GM13977 (cell line): Measurements from ENCODE around the gene NAA20.

Source experiments
- DNase-seq: peaks from one replicate; pipeline ENCODE4 v3.0.0; 2012; ENCODE audit warnings: low spot score
- in situ Hi-C: fragments of 300-500 bp; cut with MboI; formaldehyde crosslinking; loops from one replicate; pipeline ENCODE4 v1.12.0; 2022; ENCODE audit warnings: low sequenced_read_pairs, low pct_unique_long_range_greater_than_20kb, mixed read lengths, inconsistent platforms; ENCODE audit not compliant: unreplicated experiment
- TF ChIP-seq, protein P1 (sequence below): IDR thresholded peaks from 2 replicates; pipeline ENCODE4 v1.5.1; 2012; ENCODE audit warnings: mild to moderate bottlenecking, control low read depth; ENCODE audit not compliant: insufficient read depth; ENCODE audit errors: extremely low read depth, missing control alignments

Gene NAA20

DNA sequence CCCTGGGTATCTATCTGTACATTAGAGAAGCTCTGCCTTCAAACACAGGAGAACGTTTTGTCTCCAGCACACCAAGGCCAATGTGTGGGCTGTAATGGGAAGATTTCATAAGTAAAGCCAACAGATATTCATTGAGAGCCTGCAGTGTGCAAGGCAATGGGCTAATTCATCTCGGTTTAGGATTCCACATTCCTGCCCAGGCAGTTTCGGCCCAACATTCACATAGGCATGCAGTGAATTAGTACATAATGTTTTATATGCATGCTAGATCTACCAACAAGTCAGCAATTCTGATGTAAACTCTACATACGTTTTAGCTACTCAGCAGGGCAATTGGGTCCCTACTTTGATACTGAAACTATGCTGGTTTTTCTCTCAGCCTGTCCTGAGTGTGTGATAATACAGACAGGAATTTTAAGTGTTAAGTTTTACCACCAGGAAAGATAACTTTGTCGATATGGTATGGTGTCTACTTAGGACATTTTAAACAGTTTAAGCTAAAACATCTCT is 46.9 kb upstream of the NAA20 start:
- in situ Hi-C loops, result no loop called here
- no peak for DNase-seq
- TF ChIP-seq, protein P1, sequence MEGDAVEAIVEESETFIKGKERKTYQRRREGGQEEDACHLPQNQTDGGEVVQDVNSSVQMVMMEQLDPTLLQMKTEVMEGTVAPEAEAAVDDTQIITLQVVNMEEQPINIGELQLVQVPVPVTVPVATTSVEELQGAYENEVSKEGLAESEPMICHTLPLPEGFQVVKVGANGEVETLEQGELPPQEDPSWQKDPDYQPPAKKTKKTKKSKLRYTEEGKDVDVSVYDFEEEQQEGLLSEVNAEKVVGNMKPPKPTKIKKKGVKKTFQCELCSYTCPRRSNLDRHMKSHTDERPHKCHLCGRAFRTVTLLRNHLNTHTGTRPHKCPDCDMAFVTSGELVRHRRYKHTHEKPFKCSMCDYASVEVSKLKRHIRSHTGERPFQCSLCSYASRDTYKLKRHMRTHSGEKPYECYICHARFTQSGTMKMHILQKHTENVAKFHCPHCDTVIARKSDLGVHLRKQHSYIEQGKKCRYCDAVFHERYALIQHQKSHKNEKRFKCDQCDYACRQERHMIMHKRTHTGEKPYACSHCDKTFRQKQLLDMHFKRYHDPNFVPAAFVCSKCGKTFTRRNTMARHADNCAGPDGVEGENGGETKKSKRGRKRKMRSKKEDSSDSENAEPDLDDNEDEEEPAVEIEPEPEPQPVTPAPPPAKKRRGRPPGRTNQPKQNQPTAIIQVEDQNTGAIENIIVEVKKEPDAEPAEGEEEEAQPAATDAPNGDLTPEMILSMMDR, result no peak

DNA sequence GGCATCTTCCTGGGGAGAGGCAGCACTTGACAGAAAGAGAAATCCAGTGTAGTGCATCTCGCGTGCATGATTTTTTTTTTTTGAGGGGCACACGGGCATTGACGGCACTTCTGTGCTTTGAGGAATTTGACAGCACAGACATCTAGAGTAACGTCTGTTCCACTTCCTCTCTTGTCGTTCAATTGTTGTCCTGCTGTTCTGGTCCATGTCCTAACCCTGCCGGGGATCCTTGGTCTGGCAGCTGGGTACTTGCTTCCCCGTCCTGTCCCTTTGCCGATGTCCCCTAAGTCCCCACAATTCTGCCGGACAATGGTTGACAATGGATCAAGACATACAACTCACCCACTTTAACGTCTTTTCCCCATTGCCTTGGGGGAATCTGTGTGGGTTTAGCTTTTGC is 46.0 kb upstream of the NAA20 start:
- TF ChIP-seq, protein P1, result no peak
- no peak for DNase-seq
- in situ Hi-C loops, result no loop called here

DNA sequence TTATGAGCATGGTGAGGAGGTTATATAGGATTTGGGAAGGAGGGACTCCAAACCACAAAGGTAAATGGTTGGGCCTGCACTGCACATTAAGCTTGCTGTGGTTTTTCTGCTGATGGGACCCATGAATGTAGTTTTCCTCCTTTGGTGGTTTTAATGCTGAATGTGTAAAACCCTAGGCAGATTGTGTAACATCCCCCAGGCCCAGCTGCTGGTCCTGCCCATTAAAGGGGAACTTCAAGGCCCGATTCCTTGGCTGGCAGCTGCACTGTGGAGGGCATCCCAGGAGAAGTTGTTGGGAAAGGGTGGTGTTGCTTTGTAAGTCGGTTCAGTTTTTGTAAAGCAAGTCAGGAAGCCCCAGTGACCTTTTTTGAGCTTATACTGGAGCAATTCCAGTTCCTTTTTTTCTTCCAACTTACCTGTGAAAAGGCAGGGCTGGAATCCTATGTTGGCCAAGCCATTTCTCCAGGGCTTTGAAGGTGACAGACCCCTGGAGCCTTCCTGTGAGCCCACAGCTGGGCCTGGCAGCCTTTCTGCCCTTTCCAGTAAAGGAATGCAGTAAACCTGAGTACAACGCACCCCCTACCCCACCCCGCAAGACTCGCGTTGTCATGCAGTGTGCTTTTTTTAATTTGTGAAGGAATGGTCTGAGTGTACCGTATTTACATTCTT is 43.1 kb upstream of the NAA20 start:
- in situ Hi-C loops, result no loop called here
- TF ChIP-seq, protein P1, result no peak
- DNase-seq, result no peak

DNA sequence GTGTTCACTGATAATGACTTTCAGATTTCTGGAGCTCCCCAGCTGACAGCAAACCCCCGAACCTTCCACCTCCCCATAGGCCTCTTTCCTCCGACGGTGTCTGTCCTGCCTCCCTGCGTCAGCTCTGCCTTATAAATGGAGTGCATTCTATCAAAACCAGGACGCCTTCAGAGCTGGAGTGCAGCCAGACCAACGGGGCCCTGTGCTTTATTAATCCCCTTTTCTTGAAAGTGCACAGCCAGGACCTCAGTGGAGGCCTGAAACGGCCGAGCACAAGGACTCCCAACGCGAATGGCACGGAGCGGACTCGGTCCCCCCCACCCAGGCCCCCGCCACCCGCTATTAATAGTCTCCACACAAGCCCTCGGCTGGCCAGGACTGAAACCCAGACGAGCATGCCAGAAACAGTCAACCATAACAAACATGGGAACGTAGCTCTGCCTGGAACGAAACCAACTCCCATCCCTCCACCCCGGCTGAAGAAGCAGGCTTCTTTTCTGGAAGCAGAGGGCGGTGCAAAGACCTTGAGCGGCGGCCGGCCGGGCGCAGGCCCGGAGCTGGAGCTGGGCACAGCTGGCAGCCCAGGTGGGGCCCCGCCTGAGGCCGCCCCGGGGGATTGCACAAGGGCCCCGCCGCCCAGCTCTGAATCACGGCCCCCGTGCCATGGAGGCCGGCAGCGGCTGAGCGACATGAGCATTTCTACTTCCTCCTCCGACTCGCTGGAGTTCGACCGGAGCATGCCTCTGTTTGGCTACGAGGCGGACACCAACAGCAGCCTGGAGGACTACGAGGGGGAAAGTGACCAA is 42.3 kb upstream of the NAA20 start:
- TF ChIP-seq, protein P1, result no peak
- in situ Hi-C loops, result no loop called here
- DNase-seq, result no peak

DNA sequence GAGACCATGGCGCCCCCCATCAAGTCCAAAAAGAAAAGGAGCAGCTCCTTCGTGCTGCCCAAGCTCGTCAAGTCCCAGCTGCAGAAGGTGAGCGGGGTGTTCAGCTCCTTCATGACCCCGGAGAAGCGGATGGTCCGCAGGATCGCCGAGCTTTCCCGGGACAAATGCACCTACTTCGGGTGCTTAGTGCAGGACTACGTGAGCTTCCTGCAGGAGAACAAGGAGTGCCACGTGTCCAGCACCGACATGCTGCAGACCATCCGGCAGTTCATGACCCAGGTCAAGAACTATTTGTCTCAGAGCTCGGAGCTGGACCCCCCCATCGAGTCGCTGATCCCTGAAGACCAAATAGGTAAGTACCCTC is 41.7 kb upstream of the NAA20 start:
- in situ Hi-C loops, result no loop called here
- TF ChIP-seq, protein P1, result no peak
- no peak for DNase-seq

DNA sequence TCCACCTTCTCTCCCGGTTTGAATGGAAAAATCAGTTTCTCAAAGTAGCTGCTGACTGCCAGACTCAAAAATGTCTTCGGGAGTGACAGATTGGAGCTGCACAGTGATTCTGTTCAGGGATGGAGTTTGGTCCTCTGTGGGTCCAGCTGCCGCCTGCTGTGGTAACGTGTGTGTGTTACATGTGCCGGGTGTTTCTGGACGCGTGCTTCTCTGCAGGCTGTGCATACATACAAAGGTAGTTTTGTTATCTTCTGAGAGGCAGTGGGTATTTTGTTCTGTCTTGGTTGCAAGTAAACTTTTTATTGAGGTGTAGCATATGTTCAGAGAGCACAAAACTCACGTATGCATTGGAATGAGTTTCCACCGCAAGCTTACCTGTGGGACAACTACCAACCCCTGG is 41.3 kb upstream of the NAA20 start:
- no peak for DNase-seq
- in situ Hi-C loops, result no loop called here
- TF ChIP-seq, protein P1, result no peak
